GM23248 (cell line): ENCODE results near the gene FCRL1. TPM values are rescaled to one million over a fixed set of nuclear protein-coding genes. Genes with fewer than 3 reads are reported as not detected.

ENCODE experiments used
- DNase-seq: peaks from one replicate; pipeline ENCODE4 v3.0.0-alpha.2; 2015
- H2AFZ ChIP-seq: fragments of 200-600 bp; sonication (generic); 2 replicates; pipeline ENCODE4 v1.6.1; 2016; ENCODE audit warnings: antibody characterized with exemption
- H3F3A ChIP-seq: fragments of 200-600 bp; sonication (generic); 2 replicates; pipeline ENCODE4 v1.6.1; 2016; ENCODE audit warnings: mild to moderate bottlenecking, antibody characterized with exemption, mixed run types; ENCODE audit not compliant: insufficient read depth
- H3K27ac ChIP-seq: fragments of 200-600 bp; sonication (generic); 2 replicates; pipeline ENCODE4 v1.5.1; 2016; ENCODE audit warnings: mild to moderate bottlenecking
- H3K27me3 ChIP-seq: fragments of 200-600 bp; sonication (generic); replicated peaks from 2 replicates; pipeline ENCODE4 v1.6.1; 2016; ENCODE audit warnings: mild to moderate bottlenecking; ENCODE audit not compliant: insufficient read depth
- H3K36me3 ChIP-seq: fragments of 200-600 bp; sonication (generic); 2 replicates; pipeline ENCODE4 v1.6.1; 2016; ENCODE audit warnings: low read depth, mild to moderate bottlenecking
- H3K4me1 ChIP-seq: fragments of 200-600 bp; sonication (generic); 2 replicates; pipeline ENCODE4 v1.6.1; 2016; ENCODE audit warnings: mild to moderate bottlenecking; ENCODE audit not compliant: insufficient read depth
- H3K4me2 ChIP-seq: fragments of 200-600 bp; sonication (generic); one replicate; pipeline ENCODE4 v1.6.1; 2016; ENCODE audit warnings: mild to moderate bottlenecking; ENCODE audit not compliant: unreplicated experiment
- H3K4me3 ChIP-seq: fragments of 200-600 bp; sonication (generic); 2 replicates; pipeline ENCODE4 v1.5.1; 2016; ENCODE audit warnings: mild to moderate bottlenecking
- H3K79me2 ChIP-seq: fragments of 200-600 bp; sonication (generic); 2 replicates; pipeline ENCODE4 v1.6.1; 2016; ENCODE audit warnings: mild to moderate bottlenecking; ENCODE audit not compliant: insufficient read depth
- H3K9ac ChIP-seq: fragments of 200-600 bp; sonication (generic); 2 replicates; pipeline ENCODE4 v1.6.1; 2016; ENCODE audit warnings: mild to moderate bottlenecking
- H3K9me2 ChIP-seq: fragments of 200-600 bp; sonication (generic); 2 replicates; pipeline ENCODE4 v1.6.1; 2016; ENCODE audit warnings: mixed run types, mild to moderate bottlenecking, moderate library complexity; ENCODE audit not compliant: insufficient read depth
- H3K9me3 ChIP-seq: fragments of 200-600 bp; sonication (generic); one replicate; pipeline ENCODE4 v1.6.1; 2017; ENCODE audit warnings: low read depth
- H4K20me1 ChIP-seq: fragments of 200-600 bp; sonication (generic); 2 replicates; pipeline ENCODE4 v1.6.0; 2016; ENCODE audit not compliant: insufficient read depth
- EZH2 ChIP-seq: fragments of 200-600 bp; sonication (generic); IDR thresholded peaks from 2 replicates; pipeline ENCODE4 v1.6.1; 2018; ENCODE audit warnings: antibody characterized with exemption, mild to moderate bottlenecking; ENCODE audit not compliant: insufficient read depth, poor library complexity, severe bottlenecking
- WGBS, 2 experiments: methylation state at CpG; one replicate each; pipeline ENCODE4 v1.1.6; 2015 to 2017; ENCODE audit warnings: low lambda C conversion rate in 2 of 2, low coverage in 1 of 2; ENCODE audit errors: missing lambda C conversion rate in 2 of 2; 5-methylcytosine and 5-hydroxymethylcytosine counted together
- in situ Hi-C: fragments of 300-500 bp; cut with MboI; formaldehyde crosslinking; loops from 2 replicates; pipeline ENCODE4 v1.15.0; 2020
- polyA plus RNA-seq: library from polyadenylated mRNA; unstranded; fragments of >200 nt; fragmentation: Nextera tagmentation; extraction: Ambion mirVana; gene quantifications from 2 replicates; pipeline ENCODE4 v1.2.1, GENCODE V29; 2016
- small RNA-seq: library from RNA; depleted of rRNA; stranded (forward); fragments of <200 nt; gene quantifications from one replicate; pipeline ENCODE3, GENCODE V24; 2014; ENCODE audit warnings: low read depth, low replicate concordance
- total RNA-seq: library from RNA; depleted of rRNA; stranded (reverse); fragments of >200 nt; shearing (Covaris generic); gene quantifications from 2 replicates; pipeline ENCODE4 v1.2.3, GENCODE V29; 2014; rRNA removed

Gene FCRL1
- total and polyA plus RNA-seq, 2 experiments from 2014 or later, result not detected

GRCh38 chr1:157748262-157748817 is 71.6 kb downstream of the FCRL1 start:
- no peak overlapping the region for H2AFZ ChIP-seq
- H3K4me1 ChIP-seq, result no peaks in the 10 kb centered on the region
- H3K79me2 ChIP-seq, result no peaks in the 10 kb centered on the region
- WGBS, 2 experiments, result 52 to 54% methylated on average over 3 of the region's 3 CpGs
- no peak overlapping the region for H3K4me3 ChIP-seq
- no peaks in the 10 kb centered on the region for H3K36me3 ChIP-seq
- no peaks in the 10 kb centered on the region for H3K9me2 ChIP-seq
- no peaks in the 10 kb centered on the region for H3F3A ChIP-seq
- no peak overlapping the region for H3K4me2 ChIP-seq
- no peak for TF ChIP-seq EZH2
- no peaks in the 10 kb centered on the region for H3K27me3 ChIP-seq
- H4K20me1 ChIP-seq, result no peaks in the 10 kb centered on the region
- no peak overlapping the region for H3K27ac ChIP-seq
- no peak overlapping the region for H3K9ac ChIP-seq
- in situ Hi-C loops, result no loop called here
- DNase-seq, result no peak
- no peaks in the 10 kb centered on the region for H3K9me3 ChIP-seq

Small RNA genes lying within 50 kb of the gene (small RNA-seq; reads per million reads assigned to genes)
- not detected for gene MRPS21P2

Other genes with a start within 250 kb of the FCRL1 start
- not detected in 2 replicates for gene FCRL4, start 222.0 kb downstream of the FCRL1 start, total RNA-seq
- gene FCRL4, start 222.0 kb downstream of the FCRL1 start, polyA plus RNA-seq, result not detected in 2 replicates
- gene FCRL3, start 119.4 kb downstream of the FCRL1 start, total RNA-seq, result not detected in 2 replicates
- gene FCRL3, start 119.4 kb downstream of the FCRL1 start, polyA plus RNA-seq, result not detected in 2 replicates
- not detected in 2 replicates for gene FCRL2, start 43.0 kb downstream of the FCRL1 start, total RNA-seq
- not detected in 2 replicates for gene FCRL2, start 43.0 kb downstream of the FCRL1 start, polyA plus RNA-seq
- not detected in 2 replicates for gene CD5L, start 21.7 kb upstream of the FCRL1 start, total RNA-seq
- gene CD5L, start 21.7 kb upstream of the FCRL1 start, polyA plus RNA-seq, result not detected in 2 replicates
- gene KIRREL1, start 173.5 kb upstream of the FCRL1 start, total RNA-seq, result 108 and 110 TPM in 2 replicates
- 33.3 and 33.7 TPM in 2 replicates for gene KIRREL1, start 173.5 kb upstream of the FCRL1 start, polyA plus RNA-seq